Erythroblast (primary cell): ENCODE results near the gene IMMP2L.

Source experiments
- GATA1 ChIP-seq: IDR thresholded peaks from 2 replicates; pipeline ENCODE4 v1.6.1; 2011; ENCODE audit warnings: low read depth, mild to moderate bottlenecking, control low read depth, low read length, moderate library complexity
- POLR2A ChIP-seq: IDR thresholded peaks from 2 replicates; pipeline ENCODE4 v1.6.1; 2011; ENCODE audit warnings: mild to moderate bottlenecking, low read length

DNA sequence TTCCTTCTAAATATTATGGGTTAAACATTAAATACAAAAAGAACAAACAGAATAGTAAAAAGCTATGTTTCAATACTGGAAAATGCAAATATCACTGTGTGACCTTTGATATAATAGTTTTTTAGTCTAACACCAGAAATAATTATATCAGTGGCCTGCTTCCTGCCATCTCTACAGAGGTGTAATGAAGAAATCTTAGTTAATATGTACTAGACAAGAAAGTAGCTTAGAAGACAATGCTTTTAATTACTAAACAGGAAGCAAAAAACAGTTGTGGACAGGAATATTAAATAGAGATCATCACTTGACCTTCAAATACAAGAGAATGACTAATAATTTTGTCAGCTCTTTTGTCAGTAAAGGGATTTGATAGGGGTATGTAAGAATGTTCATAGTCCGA, 518.7 kb downstream of the IMMP2L start:
- TF ChIP-seq POLR2A (no peak), GATA1 (no peak)
